Stromal cell of bone marrow (primary cell): ENCODE data around the gene FICD.

Experiments used
- DNase-seq: peaks from one replicate; pipeline ENCODE4 v3.0.0-alpha.2; 2012; ENCODE audit warnings: low read depth

Gene FICD

DNA sequence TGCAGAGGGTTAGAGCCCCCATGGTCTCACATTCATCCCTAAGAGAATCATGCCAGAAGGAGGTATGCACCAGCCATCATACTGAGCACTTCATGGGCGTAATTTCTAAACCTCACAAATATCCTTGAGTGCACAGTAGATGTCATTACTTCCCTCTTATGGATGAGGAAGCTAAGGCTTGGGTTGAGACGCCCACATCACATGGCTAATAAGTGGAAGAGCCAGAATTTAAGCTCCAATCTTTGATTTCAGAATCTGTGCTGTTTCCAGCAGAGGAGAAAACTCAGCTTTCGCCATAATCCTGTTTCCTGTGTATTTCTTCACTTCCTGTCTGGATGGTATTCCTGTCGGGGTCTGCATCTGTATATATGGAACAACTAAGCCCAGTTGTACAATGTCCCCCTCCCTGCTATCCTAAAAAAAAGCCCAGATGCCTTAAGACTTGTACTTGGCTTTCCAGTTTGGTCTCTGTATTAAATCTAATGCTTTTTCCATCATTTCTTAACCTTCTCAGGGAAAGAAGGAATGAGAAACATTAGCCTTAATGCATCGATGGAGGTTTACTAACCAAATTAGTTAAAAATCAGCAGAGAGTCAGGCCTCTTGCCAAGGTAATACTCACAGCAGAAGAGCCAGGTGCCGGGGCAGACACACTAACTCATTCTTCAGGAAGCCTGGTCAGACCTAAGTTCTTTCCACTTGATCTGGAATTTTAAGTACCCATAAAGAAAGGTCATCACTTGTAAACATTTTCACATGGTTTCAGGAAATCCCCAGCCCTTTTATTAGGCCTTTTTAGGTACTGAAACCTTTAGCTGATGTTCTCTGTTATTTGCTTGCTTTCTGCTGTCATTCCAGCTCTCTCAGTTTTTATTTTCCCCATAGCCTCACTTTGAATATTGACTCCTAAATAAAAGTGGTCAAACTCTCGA is 52.6 kb downstream of the FICD start:
- DNase-seq: no peak

DNA sequence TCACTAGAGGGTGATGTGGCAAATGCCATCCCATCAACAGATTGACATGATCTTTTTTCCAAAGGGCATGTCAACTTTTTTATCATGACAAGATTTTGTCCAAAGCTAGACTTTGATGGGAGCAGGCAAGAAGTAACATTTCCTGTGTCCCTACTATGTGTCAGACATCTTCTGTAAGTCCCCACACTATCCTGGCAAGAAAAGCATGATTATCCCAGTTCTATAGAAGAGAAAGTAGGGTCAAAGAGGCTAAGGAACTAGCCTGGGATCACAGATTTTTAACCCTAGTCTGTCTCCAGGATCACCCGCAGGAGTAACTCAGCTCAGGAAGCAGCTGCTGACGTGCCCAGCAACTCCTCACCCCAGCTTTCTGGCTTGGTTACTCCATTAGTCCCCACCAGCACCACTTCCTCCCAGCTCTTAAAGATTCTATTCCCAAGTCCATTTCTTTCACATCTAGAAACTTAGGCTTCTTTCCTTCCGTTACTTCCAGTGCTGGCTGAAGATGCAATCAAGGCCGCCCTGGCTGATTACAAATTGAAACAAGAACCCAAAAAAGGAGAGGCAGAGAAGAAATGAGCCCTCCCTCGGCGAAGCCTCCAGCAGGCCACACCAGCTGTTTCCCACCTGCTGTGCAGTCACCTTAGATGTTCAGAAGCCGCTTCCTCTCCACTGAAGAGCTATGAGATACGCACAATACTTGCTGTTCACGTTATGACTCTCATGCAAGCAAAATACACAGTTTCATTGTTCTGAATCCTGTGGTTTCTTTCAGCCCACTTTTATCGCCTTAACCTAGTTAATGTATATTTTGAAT is 53.5 kb downstream of the FICD start:
- DNase-seq: no peak
